GM12875 (cell line): Measurements from ENCODE around the gene IGSF9B.

Experiments
- H3K4me3 ChIP-seq: one replicate; pipeline ENCODE4 v1.5.1; 2011; ENCODE audit warnings: low read depth, low read length, control low read depth
- CTCF ChIP-seq: IDR thresholded peaks from 2 replicates; pipeline ENCODE4 v1.5.1; 2011; ENCODE audit warnings: low read depth, mild to moderate bottlenecking, control low read depth, inconsistent platforms, low read length, moderate library complexity, borderline replicate concordance; ENCODE audit not compliant: insufficient read depth

The IGSF9B gene

GRCh38 chr11:133991101-133991500 lies 34.3 kb upstream of the IGSF9B start:
- TF ChIP-seq CTCF, result no peak
- H3K4me3 ChIP-seq, result no peak overlapping the region

GRCh38 chr11:133990501-133990900 lies 33.7 kb upstream of the IGSF9B start:
- H3K4me3 ChIP-seq, result no peak overlapping the region
- no peak for TF ChIP-seq CTCF

- TF ChIP-seq CTCF, result no peak
- H3K4me3 ChIP-seq, result no peak overlapping the region
Measured at GRCh38 chr11:133988686-133989410, 32.1 kb upstream of the IGSF9B start.

DNA sequence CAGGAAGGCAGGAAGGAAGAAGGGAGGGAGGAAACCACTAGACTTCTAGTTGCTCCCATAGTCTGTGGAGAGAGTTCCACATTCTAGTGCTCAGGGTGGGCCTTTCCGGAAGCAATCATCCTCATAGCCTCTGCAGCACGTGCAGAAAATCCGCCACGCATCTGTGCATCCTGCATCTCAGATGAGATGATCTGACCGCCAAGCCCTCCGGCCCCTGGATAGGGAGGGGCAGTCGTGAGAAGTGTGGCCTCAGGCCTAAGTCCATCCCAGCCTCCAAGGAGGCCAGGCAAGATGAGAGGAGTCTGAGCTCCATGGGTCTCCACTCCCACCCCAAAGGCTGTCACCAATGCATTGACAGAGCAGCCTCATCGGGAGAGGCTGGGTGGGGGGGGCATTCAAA lies 30.4 kb upstream of the IGSF9B start:
- no peak overlapping the region for H3K4me3 ChIP-seq
- TF ChIP-seq CTCF, result no peak

- H3K4me3 ChIP-seq, result no peak overlapping the region
- TF ChIP-seq CTCF, result no peak
Measured at GRCh38 chr11:133985981-133986944, 29.5 kb upstream of the IGSF9B start.

- TF ChIP-seq CTCF, result no peak
- no peak overlapping the region for H3K4me3 ChIP-seq
Measured at GRCh38 chr11:133984828-133985227, 28.1 kb upstream of the IGSF9B start.
